C4-2B (cell line): ENCODE data around the gene RASSF7.

Experiments used
- H3K27ac ChIP-seq: fragments of 450-650 bp; 2 replicates; pipeline ENCODE4 v1.5.1; 2017
- ZFX ChIP-seq: fragments of 450-650 bp; IDR thresholded peaks from 2 replicates; pipeline ENCODE4 v1.6.1; 2017
- TF ChIP-seq, protein P1 (sequence below): fragments of 450-650 bp; conservative IDR thresholded peaks from 2 replicates; pipeline ENCODE4 v1.5.1; 2017; ENCODE audit warnings: mild to moderate bottlenecking

RASSF7 gene

DNA sequence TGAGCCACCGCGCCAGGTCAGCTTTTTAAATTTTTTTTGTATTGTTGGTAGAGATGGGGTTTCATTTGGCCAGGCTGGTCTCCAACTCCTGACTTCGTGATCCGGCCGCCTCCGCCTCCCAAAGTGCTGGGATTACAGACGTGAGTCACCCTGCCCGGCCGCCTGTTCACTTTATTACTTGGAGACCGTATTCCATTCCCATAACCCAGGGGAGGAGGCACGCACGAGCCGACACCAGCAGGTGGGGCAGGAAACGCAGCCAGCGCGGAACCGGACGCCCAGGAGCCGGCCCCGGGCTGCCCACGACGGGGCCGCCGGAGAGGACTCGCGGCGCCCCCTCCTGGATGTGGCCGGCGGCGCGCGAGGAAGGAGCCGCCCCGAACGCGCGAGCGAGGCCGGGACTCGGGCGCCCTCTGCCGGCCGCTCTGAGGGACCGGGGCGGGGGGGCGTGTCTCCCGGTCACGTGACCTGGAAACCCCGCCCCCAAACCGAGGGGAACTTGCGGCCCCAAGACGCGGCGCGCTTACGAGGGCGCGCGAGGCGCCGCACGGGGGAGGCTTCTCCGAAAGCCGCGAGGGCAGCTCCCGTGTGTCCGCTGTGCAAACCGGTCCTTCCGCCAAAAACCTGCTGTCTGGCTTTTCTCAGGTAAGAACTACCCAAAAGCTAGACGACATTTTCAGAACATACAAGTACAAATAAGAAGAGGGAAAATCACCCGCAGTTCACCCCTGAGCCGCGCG lies 42.1 kb upstream of the RASSF7 start:
- H3K27ac ChIP-seq: no peak overlapping the region; the same call in 1 of the 2 replicates
- no peak for TF ChIP-seq ZFX
- TF ChIP-seq, protein P1, sequence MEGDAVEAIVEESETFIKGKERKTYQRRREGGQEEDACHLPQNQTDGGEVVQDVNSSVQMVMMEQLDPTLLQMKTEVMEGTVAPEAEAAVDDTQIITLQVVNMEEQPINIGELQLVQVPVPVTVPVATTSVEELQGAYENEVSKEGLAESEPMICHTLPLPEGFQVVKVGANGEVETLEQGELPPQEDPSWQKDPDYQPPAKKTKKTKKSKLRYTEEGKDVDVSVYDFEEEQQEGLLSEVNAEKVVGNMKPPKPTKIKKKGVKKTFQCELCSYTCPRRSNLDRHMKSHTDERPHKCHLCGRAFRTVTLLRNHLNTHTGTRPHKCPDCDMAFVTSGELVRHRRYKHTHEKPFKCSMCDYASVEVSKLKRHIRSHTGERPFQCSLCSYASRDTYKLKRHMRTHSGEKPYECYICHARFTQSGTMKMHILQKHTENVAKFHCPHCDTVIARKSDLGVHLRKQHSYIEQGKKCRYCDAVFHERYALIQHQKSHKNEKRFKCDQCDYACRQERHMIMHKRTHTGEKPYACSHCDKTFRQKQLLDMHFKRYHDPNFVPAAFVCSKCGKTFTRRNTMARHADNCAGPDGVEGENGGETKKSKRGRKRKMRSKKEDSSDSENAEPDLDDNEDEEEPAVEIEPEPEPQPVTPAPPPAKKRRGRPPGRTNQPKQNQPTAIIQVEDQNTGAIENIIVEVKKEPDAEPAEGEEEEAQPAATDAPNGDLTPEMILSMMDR: peak; percentile 99

DNA sequence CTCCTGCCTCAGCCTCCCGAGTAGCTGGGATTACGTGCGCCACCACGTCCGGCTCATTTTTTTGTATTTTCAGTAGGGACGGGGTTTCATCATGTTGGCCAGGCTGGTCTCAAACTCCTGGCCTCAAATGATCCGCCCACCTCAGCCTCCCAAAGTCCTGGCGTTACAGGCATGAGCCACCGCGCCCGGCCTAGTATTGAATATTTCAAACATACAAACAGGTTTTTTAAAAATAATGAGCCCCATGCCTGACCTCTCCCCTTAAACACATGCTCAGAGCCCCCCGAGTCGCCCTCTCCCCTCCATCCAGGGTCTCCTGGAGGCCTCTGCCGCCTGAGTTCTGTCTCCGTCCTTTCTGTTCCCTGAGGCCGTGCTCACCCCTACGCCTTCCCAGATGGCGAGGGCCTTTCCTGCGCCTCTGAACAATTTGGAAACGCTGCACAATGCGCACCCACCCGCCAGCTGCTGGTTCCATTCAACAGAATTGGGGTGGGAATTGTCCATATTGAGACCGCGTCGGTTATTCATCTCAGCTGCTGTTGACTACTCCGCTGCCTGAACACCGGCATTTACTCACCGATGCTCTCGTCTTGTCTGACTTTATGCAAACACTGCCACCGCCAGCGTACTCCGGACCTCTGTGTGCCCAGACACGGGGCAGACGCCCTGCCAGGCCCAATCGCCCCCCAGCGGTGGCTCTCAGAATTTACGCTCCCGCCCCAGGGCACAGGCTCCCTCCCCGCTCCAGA lies 40.2 kb upstream of the RASSF7 start:
- TF ChIP-seq ZFX: no peak
- H3K27ac ChIP-seq: no peak overlapping the region

DNA sequence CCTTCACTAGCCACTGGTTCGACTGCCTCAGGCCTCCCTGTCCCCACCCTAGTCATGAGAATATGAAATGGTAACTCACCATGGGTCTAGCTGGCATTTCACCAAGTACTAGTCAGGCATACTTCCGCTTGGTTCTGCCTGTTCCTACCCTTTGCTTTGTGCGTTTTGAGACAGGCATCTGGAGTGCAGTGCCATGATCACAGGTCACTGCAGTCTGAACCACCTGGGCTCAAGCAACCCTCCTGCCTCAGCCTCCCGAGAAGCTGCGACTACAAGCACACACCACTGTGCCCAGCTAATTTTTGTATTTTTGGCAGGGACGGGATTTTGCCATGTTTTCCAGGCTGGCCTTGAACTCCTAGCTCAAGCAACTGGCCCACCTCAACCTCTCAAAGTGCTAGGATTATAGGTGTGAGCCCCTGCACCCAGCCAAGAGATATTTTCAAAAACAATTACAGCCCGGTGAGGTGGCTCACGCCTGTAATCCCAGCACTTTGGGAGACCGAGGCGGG lies 39.5 kb upstream of the RASSF7 start:
- H3K27ac ChIP-seq: no peak overlapping the region
- no peak for TF ChIP-seq ZFX
- TF ChIP-seq, protein P1: no peak

DNA sequence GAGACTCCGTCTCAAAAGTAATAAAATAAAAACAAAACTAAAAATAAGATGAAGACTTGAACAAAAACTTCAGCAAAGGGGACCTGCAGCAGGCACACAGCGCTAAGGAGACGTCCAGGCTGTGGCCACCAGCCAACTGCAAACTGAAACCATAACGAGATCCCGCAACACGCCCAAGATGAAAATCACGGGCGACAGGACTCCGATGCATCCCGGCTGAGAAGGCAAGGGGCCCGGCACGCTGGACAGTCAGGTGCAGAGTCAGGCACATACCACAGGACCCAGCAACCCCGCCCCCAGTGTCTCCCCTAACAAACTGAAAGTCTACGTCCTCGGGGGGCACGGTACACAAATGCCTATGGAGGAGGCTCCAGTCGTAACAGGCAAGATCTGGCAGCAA lies 34.6 kb upstream of the RASSF7 start:
- no peak overlapping the region for H3K27ac ChIP-seq
- TF ChIP-seq ZFX: no peak
- TF ChIP-seq, protein P1: no peak

DNA sequence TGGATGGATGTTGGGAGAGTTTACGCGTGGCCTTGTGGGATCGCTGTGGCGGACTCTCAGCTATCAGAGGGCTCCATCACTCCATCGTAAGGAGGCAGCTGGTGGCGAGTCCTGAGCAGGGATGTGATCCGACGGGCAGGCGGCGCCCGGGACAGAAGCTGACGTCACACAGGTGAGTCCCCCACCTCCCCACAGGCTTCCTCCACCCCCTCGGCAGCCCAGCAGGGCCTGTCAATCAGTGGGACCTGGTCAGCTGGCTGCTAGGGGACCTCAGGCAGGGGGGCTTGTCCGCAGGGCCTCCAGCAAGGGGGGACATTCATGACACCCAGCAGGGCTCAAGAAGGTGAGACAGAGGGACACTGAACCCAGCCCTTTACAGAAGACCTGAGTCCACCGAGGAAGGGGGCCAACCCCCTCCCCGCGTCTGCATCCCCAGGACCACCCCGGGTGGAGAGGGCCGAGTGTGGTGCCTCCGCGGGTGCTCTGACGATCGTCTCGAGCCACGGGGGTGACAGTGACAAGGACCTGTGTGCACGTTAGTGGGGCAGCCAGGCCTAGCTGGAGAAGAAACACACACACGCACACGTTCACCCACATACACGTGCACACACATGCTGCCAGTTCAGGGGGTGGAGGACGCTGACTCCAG lies 32.5 kb upstream of the RASSF7 start:
- TF ChIP-seq ZFX: no peak
- TF ChIP-seq, protein P1: no peak
- H3K27ac ChIP-seq: no peak overlapping the region

DNA sequence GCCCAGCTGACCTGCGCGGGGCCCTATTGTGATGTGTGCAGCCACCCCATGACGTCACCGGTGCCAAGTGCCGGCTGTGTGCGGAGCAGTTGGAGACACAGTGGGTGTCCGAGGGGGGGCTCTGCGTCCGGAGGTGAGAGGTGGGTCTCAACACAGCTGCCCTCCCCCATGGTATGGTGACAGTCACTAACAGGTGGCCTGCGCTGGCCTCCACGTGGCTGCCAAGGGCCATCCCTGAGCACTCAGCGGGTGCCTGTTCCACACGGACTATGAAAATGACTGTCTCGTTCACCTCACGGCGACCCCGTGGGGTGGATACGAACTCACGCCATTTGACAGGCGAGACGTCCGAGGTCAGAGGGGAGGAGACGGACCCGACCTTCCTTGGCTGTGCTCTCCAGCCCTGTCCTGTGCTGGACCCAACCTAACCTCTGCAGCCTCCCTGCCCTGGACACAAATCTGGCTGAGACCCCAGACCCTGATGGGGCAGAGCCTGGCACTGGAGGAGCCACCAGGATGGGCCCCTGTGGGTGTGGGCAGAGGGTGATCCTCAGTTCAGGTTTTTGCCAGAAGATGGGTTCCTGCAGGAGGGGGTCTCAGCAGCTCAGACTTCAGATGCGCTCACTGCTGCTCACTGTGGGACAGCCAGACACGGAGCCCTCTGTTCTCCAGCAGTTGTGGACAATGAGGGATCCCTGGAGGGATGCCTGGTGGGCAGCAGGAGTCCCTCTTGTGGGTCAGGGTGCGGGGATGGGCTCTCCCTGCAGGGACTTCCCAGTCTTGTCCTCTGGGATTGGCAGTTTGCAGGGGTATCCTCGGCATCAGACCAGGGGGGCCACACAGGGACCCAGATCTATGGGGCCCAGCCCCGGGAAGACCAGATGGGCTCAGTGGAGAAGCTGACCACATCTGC lies 31.7 kb upstream of the RASSF7 start:
- no peak for TF ChIP-seq ZFX
- TF ChIP-seq, protein P1: no peak
- H3K27ac ChIP-seq: no peak overlapping the region

DNA sequence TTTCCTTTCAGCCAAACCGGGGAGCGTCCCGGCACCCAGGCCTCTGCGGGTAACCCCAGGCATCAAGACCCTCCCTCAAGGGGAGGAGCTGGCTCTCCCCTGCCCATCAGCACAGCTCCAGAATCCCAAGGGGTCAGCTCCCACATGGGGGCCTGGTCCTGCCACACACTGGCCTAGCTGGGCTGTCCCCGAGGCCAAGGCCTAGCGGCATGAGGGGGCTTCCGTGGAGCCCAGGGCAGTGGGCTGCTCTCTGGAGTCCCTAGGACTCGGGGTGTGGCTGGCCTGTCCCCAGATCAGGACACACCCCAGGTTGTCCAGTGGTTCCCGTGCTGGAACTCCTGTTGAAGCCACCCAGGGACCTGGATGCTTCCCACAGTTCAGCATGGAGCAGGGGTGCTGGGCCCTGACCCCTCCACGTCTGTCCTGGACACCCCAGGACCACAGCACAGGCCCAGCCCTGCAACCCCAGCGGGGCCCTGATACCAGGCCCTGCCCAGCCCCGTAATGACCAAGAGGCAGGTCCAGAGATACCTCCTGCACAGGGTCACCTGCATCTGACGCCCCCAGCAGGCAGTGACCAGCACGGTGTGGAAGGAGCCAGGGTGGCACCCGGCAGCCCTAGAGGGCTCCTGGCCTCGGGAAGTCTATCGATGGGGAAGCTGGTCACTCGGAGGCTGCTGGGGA lies 30.9 kb upstream of the RASSF7 start:
- TF ChIP-seq, protein P1: no peak
- TF ChIP-seq ZFX: no peak
- no peak overlapping the region for H3K27ac ChIP-seq
